Esophagus squamous epithelium (tissue), 5 donors: ENCODE measurements around the gene KRTAP17-1. TPM values are rescaled to one million over a fixed set of nuclear protein-coding genes. Genes with fewer than 3 reads are reported as not detected.

Source experiments
- DNase-seq: peaks from one replicate; lab custom pipeline; 2025; lab: John Stamatoyannopoulos, UW
- H3K27ac ChIP-seq, 4 donors: fragments of 200-600 bp; sonication (generic); one replicate each; pipeline ENCODE4 v1.5.1; 2016 to 2019; ENCODE audit warnings: mild to moderate bottlenecking in 1 of 4
- H3K27me3 ChIP-seq, 4 donors: fragments of 200-600 bp; sonication (generic); 1 replicate in 3 of 4; 2 replicates in 1 of 4; pipeline versions ENCODE4 v1.5.1 to v1.6.0; 2017 to 2021; ENCODE audit warnings: antibody characterized with exemption in 1 of 4
- H3K36me3 ChIP-seq, 3 donors: fragments of 200-600 bp; sonication (generic); one replicate each; pipeline ENCODE4 v1.5.1; 2016 to 2019
- H3K4me1 ChIP-seq, 3 donors: fragments of 200-600 bp; sonication (generic); one replicate each; pipeline ENCODE4 v1.5.1; 2017 to 2019
- H3K4me3 ChIP-seq, 4 donors: fragments of 200-600 bp; sonication (generic); 1 replicate in 3 of 4; 2 replicates in 1 of 4; pipeline ENCODE4 v1.5.1; 2016 to 2019; ENCODE audit warnings: mild to moderate bottlenecking in 2 of 4, moderate library complexity in 1 of 4
- H3K9me3 ChIP-seq, 3 donors: fragments of 200-600 bp; sonication (generic); one replicate each; pipeline ENCODE4 v1.5.1; 2016 to 2019
- POLR2A ChIP-seq, 4 donors: fragments of 450-650 bp; IDR thresholded peaks; one replicate each; pipeline ENCODE4 v1.6.1; 2017; ENCODE audit warnings: antibody characterized with exemption in 4 of 4, mild to moderate bottlenecking in 4 of 4, moderate library complexity in 3 of 4
- WGBS, 2 donors: methylation state at CpG; one replicate each; pipeline ENCODE4 v1.1.5; 2018; 5-methylcytosine and 5-hydroxymethylcytosine counted together
- intact Hi-C: fragments of 100-400 bp; cut with DNase I; formaldehyde crosslinking; loops from one replicate; pipeline ENCODE4 v1.15.0; 2022
- total RNA-seq, 4 donors: library from RNA; depleted of rRNA; stranded (reverse); fragments of >200 nt; gene quantifications; one replicate each; pipeline ENCODE4 v1.1.0, GENCODE V29; 2016
- TF ChIP-seq, protein P1 (sequence below), 6 experiments: fragments of 450-650 bp in 4 of 6; fragments of 200-600 bp in 2 of 6; sonication (generic) in 2 of 6; IDR thresholded peaks; one replicate each; pipeline ENCODE4 v1.5.1; 2016 to 2019; ENCODE audit warnings: antibody characterized with exemption in 6 of 6, mild to moderate bottlenecking in 4 of 6, moderate library complexity in 4 of 6
- donor health status: DM: yes; HTN: yes; CAD: no.

KRTAP17-1 gene
- total RNA-seq, 4 donors from 2014 or later = not detected

- intact Hi-C loops = no loop called here
- Histone ChIP-seq H3K4me1 (peaks cover 6 to 89% (median 33%) of the 10 kb centered on the region in 3 donors), H3K4me3 (no peak overlapping the region), H3K9me3 (no peaks in the 10 kb centered on the region), H3K36me3 (no peaks in the 10 kb centered on the region), H3K27me3 (no peaks in the 10 kb centered on the region), H3K27ac (peak overlapping the region in 3 of 4 donors; percentile 21 to 71 (median 33))
- DNase-seq = no peak
- WGBS, 2 donors = 48 to 91% methylated on average over 2 to 3 of the region's 3 CpGs
- no peak for TF ChIP-seq POLR2A (IDR thresholded peaks at IDR 0.05)
- TF ChIP-seq, protein P1, sequence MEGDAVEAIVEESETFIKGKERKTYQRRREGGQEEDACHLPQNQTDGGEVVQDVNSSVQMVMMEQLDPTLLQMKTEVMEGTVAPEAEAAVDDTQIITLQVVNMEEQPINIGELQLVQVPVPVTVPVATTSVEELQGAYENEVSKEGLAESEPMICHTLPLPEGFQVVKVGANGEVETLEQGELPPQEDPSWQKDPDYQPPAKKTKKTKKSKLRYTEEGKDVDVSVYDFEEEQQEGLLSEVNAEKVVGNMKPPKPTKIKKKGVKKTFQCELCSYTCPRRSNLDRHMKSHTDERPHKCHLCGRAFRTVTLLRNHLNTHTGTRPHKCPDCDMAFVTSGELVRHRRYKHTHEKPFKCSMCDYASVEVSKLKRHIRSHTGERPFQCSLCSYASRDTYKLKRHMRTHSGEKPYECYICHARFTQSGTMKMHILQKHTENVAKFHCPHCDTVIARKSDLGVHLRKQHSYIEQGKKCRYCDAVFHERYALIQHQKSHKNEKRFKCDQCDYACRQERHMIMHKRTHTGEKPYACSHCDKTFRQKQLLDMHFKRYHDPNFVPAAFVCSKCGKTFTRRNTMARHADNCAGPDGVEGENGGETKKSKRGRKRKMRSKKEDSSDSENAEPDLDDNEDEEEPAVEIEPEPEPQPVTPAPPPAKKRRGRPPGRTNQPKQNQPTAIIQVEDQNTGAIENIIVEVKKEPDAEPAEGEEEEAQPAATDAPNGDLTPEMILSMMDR (IDR thresholded peaks at IDR 0.05) = no peak
Observed at GRCh38 chr17:41345992-41346391, 30.5 kb upstream of the KRTAP17-1 start.

GRCh38 chr17:41343029-41343428, 27.5 kb upstream of the KRTAP17-1 start:
- Histone ChIP-seq H3K9me3 (no peaks in the 10 kb centered on the region), H3K4me1 (peaks cover 21 to 99% (median 45%) of the 10 kb centered on the region in 3 donors), H3K36me3 (no peaks in the 10 kb centered on the region), H3K27ac (peak overlapping the region in 3 of 4 donors; percentile 20 to 45 (median 31)), H3K4me3 (no peak overlapping the region), H3K27me3 (no peaks in the 10 kb centered on the region)
- DNase-seq = no peak
- TF ChIP-seq POLR2A (IDR thresholded peaks at IDR 0.05) = no peak
- WGBS, 2 donors = 48 to 73% methylated on average over 3 of the region's 3 CpGs
- intact Hi-C loops = no loop called here

DNA sequence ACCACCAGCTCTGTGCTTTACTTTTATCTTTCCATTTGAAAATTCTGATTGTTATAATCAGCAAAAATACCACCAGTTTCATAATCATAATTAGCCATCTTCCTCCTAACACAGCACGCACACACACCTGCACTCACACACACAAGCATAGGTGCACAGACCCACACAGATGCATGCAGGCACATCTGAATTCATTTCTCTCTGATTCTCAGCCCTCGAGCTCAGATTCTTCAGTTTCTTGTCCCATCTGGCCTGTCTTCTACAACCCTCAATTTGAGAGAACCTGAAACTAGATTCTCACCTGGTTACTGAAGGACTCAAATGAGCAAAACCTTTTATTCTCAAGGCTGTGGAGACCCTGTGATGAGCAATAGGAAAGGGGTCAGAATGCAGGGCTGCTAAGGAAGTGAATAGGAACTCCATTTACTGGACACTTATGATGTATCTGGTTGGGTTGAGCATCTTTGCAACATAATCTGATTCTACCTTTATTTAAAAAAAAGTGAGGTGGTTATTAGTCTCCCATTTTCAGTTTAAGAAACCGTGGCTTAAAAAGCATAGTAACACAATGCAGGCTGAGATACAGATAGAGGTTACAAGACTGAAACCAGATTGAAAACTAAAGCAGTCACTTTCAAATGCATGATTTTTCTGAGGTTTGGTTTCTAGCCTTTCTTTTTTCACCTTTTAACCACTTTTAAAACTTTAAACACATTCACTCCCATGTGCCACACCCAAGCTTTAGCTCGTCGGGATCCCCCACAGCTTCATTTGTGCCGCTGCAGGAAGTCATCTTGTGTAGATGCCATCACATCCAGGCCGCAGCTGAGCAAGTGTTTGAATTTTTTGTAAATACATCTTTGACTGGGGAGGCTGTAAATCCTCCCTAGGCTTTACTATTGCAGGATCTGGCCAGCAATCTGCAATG, 25.7 kb upstream of the KRTAP17-1 start:
- Histone ChIP-seq H3K27me3 (no peaks in the 10 kb centered on the region), H3K4me3 (no peak overlapping the region), H3K27ac (peak overlapping the region in 3 of 4 donors; percentile 18 to 51 (median 19)), H3K4me1 (peaks cover 15 to 94% (median 34%) of the 10 kb centered on the region in 3 donors), H3K9me3 (no peaks in the 10 kb centered on the region), H3K36me3 (no peaks in the 10 kb centered on the region)
- no peak for DNase-seq
- intact Hi-C loops = no loop called here
- TF ChIP-seq, protein P1 (IDR thresholded peaks at IDR 0.05) = no peak
- no peak for TF ChIP-seq POLR2A (IDR thresholded peaks at IDR 0.05)
- 52 to 56% methylated on average over 7 of the region's 7 CpGs for WGBS, 2 donors

DNA sequence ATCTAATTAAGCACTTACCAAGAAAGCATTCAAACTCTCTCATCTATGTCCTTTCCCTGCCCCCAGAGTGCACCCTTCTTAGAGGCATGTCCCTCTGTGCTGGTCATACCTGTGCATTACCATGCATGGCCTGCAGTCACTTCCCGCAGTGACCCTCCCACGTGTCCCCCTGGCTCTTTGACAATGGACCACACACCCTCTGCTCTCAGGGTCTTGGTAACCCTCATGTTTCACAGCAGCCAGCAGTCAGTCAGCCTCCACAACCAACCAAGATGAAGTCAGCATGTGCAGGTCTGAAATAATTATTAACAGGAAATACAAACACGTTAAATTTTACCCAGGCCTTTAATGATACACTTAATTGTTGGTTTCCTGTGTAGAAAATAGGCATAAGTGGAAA, 25.0 kb upstream of the KRTAP17-1 start:
- WGBS, 2 donors = 54 to 66% methylated on average over 3 of the region's 3 CpGs
- no peak for TF ChIP-seq POLR2A (IDR thresholded peaks at IDR 0.05)
- TF ChIP-seq, protein P1 (IDR thresholded peaks at IDR 0.05) = peak in 1 of 6 experiments; percentile 15
- DNase-seq = no peak
- intact Hi-C loops = no loop called here
- H3K27me3 ChIP-seq = no peaks in the 10 kb centered on the region
- no peak overlapping the region for H3K4me3 ChIP-seq
- H3K9me3 ChIP-seq = no peaks in the 10 kb centered on the region
- H3K4me1 ChIP-seq = peaks cover 15 to 94% (median 30%) of the 10 kb centered on the region in 3 donors
- no peaks in the 10 kb centered on the region for H3K36me3 ChIP-seq
- peak overlapping the region; percentile 10 to 80 (median 72) for H3K27ac ChIP-seq

GRCh38 chr17:41339571-41340172, 24.2 kb upstream of the KRTAP17-1 start:
- Histone ChIP-seq H3K9me3 (no peaks in the 10 kb centered on the region), H3K27ac (peak overlapping the region; percentile 67 to 80 (median 72)), H3K36me3 (no peaks in the 10 kb centered on the region), H3K4me3 (no peak overlapping the region), H3K27me3 (no peaks in the 10 kb centered on the region), H3K4me1 (peaks cover 15 to 95% (median 34%) of the 10 kb centered on the region in 3 donors)
- WGBS, 2 donors = 34 to 51% methylated on average over 2 of the region's 2 CpGs
- no peak for DNase-seq
- no peak for TF ChIP-seq POLR2A (IDR thresholded peaks at IDR 0.05)
- TF ChIP-seq, protein P1 (IDR thresholded peaks at IDR 0.05) = no peak
- intact Hi-C loops = no loop called here
